Dedifferentiated amniotic fluid mesenchymal stem cell (primary cell): Measurements from ENCODE around the gene CCNJL.

Experiments used
- DNase-seq: peaks from one replicate; pipeline ENCODE4 v3.0.0-alpha.2; 2016; ENCODE audit errors: extremely low spot score

The CCNJL gene

DNA sequence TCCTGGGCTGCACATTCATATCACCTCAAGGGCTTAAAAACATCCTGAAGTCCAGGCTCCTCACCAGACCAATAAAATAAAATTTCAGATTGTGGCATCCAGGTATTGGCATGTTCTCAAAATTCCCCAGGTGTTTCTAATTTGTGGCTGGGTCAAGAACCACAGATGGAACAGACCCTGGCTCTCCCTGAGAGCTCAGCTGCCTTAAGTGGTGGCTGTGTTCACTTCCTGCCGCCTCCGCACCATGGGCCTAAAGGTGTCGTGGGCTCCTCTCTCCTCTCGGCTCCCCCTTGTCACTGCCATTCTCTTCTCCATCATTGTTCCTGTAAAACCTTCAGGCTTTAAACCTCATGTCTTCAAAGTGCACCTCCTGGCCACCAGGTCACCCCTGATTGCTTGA is 17.8 kb upstream of the CCNJL start:
- DNase-seq = no peak

DNA sequence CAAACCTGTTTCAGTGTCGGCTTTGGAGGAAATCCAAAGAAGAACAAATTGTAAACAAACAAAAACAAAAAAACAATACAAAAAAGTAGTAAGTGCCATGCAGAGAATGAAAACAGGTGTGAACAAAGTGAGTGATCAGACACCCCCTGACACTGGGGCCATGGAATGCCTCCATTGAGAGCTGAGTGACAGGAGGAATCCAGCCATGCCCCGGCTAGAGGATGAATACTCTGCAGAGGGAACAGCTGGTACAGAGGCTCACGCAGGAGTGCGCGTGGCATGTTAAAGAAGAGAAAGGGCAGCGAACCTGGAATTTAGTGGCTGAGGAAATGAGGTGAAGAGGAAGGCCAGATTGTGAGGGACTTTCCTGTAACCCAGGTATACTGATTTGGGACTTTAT is 15.5 kb upstream of the CCNJL start:
- no peak for DNase-seq

DNA sequence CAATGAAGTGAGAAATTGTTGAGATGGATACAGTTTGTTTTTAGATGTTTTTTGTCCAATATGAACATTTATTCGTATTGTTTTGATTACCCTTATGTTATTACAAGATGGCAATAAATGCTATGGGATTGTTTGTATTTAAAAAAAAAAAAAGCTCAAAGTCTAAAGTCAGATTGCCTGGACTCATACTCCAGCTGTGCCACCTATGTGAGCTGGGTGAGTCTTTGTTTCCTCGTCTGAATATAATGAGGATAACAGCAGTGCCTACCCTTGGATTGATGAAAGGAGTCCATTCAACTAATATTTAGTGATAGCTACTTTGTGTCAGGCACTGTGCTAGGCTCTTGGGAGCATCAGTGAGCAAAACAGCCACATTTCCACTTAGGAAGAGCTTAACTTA is 14.6 kb upstream of the CCNJL start:
- no peak for DNase-seq

DNA sequence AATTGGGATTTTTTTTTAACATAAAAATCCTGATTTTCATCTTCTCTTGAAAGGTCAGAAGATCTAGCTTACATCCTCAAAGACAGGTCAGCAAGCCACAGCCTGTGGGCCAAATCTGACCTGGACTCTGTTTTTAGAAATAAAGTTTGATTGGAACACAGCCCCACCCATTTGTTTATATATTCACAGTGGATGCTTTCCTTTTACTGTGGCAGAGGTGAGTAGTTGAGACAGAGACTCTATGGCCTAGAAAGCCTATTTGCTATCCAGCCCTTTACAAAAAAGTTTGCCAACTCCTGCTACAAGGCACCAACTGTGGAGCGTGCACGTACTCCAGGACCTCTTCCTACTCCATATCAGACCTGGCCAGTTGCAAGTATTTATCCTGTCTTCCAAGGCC is 13.4 kb upstream of the CCNJL start:
- DNase-seq = no peak

DNA sequence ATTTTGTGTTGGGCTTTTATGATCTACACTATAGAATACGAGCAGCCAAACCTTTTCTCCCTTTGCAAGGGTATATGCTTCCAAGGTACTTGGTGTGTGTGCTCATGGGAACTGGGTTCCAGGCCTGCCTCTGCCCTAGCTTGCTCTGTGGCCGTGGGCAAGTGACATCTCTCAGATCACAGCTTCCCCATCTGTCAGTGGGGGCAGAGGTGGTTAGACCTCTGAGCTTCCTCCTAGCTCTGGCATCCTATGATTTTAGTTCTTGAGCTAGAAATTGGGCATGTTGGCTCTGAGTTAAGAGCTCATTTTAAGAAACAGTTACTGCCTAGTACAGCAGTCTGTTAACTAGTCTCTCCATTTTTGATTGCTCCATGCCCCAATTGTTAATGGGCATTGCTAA is 12.5 kb upstream of the CCNJL start:
- DNase-seq = no peak

DNA sequence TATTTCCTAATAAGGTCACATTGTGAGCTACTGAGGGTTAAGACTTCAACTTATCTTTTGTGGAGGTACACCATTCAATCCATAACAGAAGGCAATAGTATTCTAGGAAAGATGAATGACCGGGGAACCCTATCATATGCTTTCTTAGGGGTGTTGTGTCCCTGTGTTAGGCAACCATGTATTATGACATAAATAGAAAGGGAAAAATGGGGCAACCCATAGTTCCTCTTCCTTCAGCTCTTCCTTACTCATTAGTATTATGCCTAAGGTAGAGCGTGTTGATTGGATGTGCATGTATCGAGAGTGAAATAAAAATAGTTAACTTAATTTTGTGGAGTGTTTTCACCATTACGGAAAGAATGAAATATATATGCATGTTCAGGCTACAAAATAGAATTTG is 6.0 kb upstream of the CCNJL start:
- DNase-seq = no peak

DNA sequence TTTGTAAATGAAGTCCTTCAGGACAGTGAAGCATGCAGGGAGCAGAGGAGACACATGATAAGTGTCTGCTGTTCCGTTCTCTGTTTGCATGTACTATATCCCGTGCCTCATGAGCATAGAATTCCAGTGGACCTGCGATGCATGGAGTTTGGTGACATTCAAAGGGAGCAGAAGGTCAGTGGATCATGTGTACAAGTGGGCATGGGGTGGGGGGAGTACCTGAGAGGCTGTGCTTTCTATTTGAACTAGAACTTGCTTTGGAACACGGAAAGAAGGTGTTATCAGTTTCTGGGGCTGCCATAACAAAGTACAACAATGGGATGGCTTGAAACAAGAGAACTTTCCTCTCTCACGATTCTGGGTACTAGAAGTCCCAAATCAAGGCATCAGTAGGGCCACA is 5.1 kb upstream of the CCNJL start:
- no peak for DNase-seq

DNA sequence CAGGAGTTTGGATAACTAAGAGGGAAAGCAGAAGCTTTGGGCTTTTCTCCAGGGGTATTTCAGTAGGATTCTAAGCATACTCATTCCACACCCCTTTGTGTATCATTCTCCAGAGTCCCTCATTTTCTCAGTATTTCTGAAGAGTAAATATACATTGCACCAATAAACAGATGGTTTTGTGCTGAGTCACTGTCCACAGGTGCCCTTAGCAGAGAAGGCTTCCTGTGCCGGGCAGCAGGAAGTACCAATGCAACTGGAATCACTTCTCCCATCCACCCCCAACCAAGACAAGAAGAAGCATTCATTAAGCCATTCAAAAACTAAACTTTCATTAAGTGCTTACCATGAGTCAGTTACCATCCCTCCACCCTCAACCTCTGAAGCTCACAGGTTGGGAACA is 3.6 kb upstream of the CCNJL start:
- DNase-seq = no peak

DNA sequence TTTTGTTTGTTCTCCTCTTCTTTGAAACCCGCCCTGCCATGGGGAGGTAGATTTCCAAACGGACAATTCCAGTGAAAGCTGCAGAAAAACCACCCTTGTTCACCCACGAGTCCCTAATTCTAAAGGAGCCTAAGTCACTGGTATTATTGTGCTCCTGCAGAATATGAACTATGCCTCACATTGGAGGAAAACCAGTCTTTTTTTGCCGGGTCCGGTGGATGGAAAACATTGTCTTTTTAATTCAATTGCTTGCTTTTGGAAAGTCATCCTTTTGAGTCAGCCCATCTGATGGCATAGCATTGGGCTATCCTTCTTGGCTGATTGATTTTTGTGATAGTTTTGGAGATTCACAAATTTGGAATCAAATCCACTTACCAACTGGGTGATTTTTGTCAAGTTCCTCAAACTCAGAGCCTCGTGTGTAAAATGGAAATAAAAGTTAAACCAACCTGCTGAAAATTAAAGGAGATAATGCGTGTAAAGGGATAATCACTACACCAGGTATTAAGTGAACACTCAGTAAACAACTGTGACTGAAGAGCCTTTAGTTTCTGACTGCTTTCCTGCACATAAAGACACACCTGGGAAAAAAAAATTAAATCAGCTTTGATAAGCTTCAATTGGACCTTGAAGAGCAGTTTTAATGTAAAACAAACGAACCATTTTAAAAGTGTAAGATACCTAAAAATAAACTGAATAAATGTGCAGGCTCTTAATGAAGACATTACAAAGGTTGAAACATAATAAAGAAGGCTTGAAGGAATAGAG is 780 bp upstream of the CCNJL start:
- DNase-seq = no peak

DNA sequence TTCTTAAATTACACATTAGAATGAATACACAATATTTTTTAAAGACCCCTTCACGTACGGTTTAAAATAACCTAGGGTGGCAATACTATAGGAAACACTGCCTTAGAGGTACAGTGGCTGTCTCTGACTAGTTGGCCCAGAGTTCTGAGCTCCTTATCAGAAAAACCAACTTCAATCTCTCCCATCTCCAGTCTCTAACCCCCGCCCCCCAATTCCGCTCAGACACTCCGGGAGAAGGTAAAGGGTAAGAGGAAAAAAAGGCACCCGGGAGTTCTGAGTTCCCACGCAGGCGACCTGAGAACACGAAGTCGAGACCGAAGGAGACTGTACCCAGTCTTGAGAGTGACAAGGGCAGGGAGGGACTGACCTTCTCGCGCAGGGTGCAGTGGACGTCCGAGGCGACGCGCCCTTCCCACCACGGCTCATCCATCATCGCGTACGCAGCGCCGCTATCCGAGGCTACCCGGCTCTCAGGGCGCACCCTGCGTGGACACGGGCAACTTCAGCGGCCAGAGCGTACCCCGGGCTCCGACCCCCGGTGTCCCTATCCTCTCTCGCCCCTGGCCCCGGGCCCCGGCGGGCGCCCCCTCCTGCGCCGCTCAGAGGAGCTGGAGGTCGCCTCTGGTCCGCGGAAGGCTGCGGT is 752 bp downstream of the CCNJL start:
- DNase-seq = no peak

DNA sequence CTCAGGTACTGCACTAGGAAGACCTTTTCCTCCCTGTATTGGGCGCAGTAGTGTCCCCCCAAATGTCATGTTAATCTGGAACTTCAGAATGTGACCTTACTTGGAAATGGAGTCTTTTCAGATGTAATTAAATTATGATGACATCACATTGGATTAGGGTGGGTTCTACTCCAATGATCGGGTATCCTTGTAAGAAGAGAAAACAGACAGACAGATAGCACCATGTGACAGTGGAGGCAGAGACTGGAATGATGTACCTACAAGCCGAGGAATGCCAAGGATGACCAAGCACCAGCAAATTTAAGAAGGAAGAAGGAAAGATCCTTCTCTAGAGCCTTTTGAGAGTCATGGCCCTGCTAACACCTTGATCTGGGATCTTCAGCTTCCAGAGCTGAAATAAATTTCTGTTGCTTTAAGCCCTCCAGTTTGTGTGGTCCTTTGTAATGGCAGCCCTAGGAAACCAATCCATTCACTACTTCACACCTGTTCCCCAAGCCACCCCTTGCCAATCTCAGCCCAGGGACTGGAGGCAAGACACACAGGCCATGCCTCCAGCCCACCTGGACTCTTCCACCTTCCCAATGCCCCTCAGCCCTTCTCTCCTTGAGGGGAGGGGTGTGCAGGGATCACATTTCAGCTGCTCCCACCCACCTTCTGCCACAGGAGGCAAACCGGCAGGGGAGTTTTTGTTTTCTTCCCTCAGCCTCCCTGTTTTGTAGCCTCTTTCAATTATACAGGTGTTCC is 1.6 kb downstream of the CCNJL start:
- DNase-seq = no peak

DNA sequence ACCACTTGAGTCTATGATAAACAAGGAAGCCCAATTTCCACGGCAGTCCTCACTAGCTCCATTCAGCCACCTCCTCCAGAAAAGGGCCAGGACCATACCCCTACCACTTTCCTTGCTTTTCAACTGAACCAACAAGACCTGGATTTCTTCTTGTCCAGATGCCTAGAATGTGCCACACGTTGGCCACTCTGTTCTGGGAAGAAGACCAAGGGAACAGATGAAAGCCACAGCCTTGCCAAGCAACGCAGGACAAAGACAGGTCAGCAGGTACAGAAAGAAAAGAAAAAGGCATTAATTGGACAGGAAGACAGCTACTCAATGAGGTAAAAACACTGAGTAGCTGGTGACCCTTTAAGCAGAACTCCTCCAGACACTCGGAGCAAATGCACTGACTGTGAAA is 2.2 kb downstream of the CCNJL start:
- no peak for DNase-seq

DNA sequence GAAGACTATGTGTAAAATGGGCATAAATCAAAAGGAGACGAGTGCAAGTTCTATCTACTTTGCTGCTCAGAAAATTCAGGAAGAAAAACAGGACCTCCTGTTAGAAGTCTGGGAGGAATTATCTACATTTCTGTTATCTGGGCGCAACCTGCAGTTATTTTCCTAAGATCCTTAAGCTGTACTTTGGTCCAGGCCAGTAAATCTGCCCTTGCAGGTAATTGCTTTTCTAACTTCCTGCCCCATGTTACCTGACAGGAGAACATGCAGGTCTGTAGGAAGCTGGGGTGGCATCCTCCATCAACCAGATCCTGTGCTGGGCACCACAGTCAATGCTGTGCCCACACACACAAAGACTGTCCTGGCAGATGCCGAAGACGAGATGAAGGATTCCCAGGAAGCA is 5.7 kb downstream of the CCNJL start:
- no peak for DNase-seq

DNA sequence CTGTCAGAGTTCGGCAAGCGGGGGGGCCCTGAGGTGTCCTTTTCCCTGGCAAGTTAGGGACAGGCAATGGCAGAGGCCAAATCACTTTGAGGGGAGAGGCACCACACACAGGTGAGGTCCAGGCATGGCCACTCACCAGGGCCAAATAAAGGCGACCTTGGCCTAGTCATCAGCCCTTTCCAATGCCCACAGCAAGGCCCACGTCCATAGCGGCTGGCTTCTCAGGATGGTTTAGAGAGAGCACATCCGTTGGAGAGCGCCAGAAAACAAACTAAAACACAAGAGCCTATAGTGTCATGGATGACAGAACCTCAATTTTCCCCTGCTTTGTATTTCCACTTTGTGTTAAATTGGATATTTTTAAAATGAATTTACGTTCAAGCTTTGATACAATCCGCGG is 7.0 kb downstream of the CCNJL start:
- no peak for DNase-seq

DNA sequence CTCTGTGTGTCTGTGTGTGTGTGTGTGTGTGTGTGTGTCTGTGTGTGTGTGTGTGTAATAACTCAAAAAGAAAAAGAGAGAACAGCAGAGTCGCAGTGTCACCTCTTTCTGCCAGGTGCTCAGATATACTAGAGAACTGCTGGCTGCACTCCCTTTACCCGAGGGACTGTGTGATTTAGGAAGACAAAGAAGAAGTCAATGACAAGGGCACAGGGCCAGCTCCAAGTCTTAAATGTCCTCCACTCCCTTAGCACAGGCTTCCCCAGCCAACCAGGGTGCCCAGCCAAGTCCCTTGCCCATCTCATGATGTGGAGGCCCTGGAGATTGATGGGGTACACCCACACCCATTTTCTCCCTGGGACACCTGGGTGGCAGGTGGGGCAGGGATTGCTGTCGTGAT is 8.7 kb downstream of the CCNJL start:
- DNase-seq = no peak

DNA sequence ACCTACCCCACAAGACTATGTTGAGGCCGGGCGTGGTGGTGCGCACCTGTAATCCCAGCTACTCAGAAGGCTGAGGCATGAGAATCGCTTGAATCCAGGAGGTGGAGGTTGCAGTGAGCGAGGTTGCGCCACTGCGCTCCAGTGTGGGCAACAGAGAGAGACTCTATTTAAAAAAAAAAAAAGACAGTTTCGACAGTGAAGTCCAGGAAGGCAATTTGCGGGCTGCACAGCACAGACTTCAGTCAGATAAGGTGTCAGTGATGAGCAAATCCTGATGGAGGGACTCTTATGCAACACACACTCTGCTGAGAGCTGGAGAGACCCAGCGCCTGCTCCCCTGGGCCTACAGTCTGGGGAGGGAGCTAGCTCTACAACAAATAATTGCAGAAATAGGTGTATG is 14.2 kb downstream of the CCNJL start:
- no peak for DNase-seq

DNA sequence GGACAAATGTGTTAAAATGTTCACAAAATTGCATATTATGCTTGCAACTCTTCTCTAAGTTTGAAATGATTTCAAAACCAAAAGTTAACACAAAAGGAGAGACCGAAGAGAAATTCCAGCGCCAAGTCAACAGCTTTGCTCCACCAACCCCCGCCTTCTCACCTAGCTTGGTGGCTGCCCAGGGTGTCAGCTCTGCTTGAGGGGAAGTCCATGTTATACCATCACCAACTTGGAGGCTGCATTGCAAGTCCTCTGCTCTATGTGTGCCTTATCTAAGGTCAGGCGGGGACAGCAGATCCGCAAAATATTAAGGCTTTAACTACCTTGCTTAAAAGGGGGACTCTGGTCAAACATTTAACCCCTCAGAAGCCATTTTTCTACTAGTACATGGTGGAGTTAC is 14.6 kb downstream of the CCNJL start:
- DNase-seq = no peak

DNA sequence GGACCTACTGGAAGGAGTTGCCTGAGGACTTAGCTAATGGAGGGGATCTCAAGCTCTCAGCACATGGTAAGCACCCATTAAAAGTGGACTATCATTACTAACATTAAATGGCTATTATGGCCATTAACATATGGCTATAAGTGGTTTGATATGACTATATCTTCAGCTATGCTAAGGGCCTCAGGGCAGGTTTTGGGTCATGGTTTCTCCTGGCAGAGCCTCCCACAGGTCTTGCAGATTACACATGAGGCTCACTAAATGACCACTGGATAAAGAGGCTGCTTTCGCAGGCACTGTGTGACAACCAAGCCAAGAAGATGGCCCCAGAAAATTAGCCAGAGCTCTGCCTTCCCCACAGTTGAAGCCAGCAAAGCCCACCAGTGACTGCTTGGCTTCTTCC is 15.4 kb downstream of the CCNJL start:
- no peak for DNase-seq

DNA sequence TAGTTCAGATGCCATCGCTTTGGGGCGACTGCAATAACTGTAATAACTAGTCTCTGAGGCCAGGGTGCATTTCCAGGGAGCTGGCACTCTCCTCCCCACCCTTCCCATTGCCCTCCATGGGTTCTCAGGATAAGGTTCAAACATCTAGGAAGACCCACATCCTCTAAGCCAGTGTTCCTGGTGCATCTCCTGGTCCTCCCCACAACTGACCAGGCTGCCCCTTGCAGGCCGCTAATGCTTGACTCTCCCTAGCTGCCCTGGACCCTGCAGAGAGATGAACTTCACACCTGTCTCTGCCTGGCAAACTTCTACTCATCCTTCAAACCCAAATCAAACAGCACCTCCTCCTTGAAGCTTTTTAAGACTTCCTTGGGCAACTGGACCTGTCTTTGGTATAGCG is 15.9 kb downstream of the CCNJL start:
- DNase-seq = no peak

DNA sequence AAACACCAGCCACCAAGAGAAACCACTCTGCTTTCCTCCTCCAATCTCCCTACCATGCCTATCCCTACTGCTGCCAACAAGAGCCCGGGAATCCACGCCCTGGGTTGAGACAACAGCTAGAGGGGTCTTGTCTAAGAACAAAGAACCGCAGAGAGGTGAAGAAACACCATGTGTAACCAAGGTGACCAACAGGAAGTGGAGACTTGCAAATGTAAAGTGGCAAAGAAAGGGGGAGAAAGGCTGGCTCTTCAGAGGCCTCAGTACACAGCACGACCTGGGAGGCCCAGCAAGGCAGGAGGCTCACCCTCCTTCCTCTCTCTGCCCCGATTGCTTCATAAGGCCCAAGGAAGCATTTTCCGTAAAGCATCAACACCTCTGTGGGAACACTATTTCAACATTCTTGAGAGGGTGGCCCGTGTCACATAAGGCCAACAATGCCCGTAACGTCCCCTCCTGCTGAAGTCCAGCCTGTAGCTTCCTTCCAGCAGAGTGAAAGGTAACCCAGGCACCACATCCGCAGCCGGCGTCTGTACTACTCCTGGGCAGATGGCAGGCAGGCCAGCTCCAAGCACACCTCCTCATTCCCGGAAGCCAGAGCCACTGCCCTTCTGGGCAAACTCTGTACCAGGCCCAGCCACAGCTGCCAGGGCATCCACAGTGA is 18.3 kb downstream of the CCNJL start:
- DNase-seq = no peak

DNA sequence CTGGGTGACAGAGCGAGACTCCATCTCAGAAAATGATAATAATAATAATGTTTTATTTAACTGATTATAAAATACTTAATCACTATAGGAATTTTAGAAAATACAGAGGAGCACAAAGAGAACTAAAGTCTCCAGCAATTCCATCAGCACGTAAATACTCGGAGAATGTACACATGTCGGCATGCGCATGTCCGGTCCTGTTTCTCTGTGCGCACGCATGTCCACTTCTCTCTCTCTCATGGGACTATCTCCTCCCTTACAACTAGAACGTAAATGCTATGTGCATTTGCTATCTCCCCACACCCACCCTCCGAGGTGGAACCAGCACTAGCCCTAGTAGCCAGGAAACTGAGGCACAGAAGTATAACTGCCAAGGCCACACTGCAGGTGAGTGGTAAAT is 19.0 kb downstream of the CCNJL start:
- DNase-seq = no peak

DNA sequence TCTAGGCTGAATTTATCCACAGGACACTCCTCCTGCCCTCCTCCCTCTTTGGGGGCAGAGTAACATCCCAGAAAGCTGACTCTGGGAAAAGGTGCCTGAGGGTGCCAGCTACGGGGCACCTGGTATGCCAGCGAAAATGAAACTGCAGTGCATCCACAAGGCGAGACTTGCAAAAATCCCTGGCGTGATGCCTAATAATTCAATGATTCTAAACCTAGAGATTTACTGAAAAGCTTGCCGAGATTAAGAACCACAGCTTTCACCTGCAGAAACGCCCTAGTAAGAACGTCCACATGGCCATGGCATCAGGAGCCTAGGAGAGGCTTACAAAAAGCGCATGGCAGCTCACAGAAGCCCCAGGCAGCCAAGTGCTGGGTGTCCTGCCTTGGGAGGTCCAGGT is 20.9 kb downstream of the CCNJL start:
- DNase-seq = no peak

DNA sequence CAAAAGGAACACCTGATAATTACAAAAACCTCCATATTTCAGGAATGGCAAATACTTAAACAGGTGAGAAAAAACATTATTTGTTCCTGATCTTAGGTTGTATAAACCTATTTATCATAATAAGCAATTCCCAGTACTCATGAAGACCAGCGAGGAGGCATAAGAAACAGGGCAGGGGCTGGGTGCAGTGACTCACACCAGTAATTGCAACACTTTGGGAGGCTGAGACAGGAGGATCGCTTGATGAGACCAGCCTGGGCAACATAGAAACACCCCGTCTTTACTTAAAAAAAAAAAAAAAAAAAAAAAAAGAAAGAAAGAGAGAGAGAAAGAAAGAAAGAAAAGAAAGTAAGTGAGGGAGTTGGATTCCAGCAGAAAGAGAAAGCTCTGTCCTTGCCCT is 21.6 kb downstream of the CCNJL start:
- no peak for DNase-seq
